DND-41 (cell line): ENCODE results near the gene ATXN7L1.

Experiments used
- ATAC-seq: fragments of 200-7000 bp; cut with Tn5 transposase; 3 replicates; pipeline ENCODE4 v1.9.1; 2021; ENCODE audit warnings: low read depth; ENCODE audit not compliant: insufficient read depth
- DNase-seq: peaks from one replicate; pipeline ENCODE4 v3.0.0-alpha.2; 2020
- H2AFZ ChIP-seq: 2 replicates; pipeline ENCODE4 v1.6.0; 2012; ENCODE audit warnings: low read depth, low read length
- H3K27ac ChIP-seq: 2 replicates; pipeline ENCODE4 v1.5.1; 2012; ENCODE audit warnings: low read length, inconsistent platforms
- H3K27me3 ChIP-seq: fragments of 200-600 bp; sonication (generic); 2 replicates; pipeline ENCODE4 v1.6.0; 2012; ENCODE audit warnings: low read length, mild to moderate bottlenecking, inconsistent platforms; ENCODE audit not compliant: insufficient read depth, poor library complexity
- H3K36me3 ChIP-seq: 2 replicates; pipeline ENCODE4 v1.5.1; 2012; ENCODE audit warnings: low read length, inconsistent platforms; ENCODE audit not compliant: insufficient read depth
- H3K4me1 ChIP-seq: 2 replicates; pipeline ENCODE4 v1.5.1; 2012; ENCODE audit warnings: mild to moderate bottlenecking, low read length; ENCODE audit not compliant: insufficient read depth
- H3K4me2 ChIP-seq: 2 replicates; pipeline ENCODE4 v1.6.0; 2012; ENCODE audit warnings: mild to moderate bottlenecking, moderate library complexity, low read length, inconsistent platforms; ENCODE audit not compliant: insufficient read depth
- H3K4me3 ChIP-seq, 2 experiments: fragments of 200-600 bp in 1 of 2; shearing (Covaris generic) in 1 of 2; 2 replicates each; pipeline ENCODE4 v1.5.1; 2012 to 2016; ENCODE audit warnings: inconsistent platforms in 2 of 2, low read length in 2 of 2, mild to moderate bottlenecking in 2 of 2, low read depth in 1 of 2, moderate library complexity in 1 of 2
- H3K79me2 ChIP-seq: 2 replicates; pipeline ENCODE4 v1.6.0; 2012; ENCODE audit warnings: low read length, inconsistent platforms; ENCODE audit not compliant: insufficient read depth
- H3K9ac ChIP-seq: 2 replicates; pipeline ENCODE4 v1.6.0; 2012; ENCODE audit warnings: low read depth, mild to moderate bottlenecking, inconsistent platforms, low read length, moderate library complexity
- H3K9me3 ChIP-seq: 2 replicates; pipeline ENCODE4 v1.5.1; 2012; ENCODE audit warnings: low read length, moderate library complexity, mild to moderate bottlenecking, inconsistent platforms; ENCODE audit not compliant: insufficient read depth, severe bottlenecking
- H4K20me1 ChIP-seq: 2 replicates; pipeline ENCODE4 v1.6.0; 2012; ENCODE audit warnings: low read length; ENCODE audit not compliant: insufficient read depth
- CTCF ChIP-seq: IDR thresholded peaks from 2 replicates; pipeline ENCODE4 v1.5.1; 2012; ENCODE audit warnings: borderline replicate concordance, low read length, moderate library complexity, mild to moderate bottlenecking; ENCODE audit not compliant: poor library complexity, severe bottlenecking; ENCODE audit errors: extremely low read depth
- EZH2 ChIP-seq: IDR thresholded peaks from 3 replicates; pipeline ENCODE4 v1.6.1; 2012; ENCODE audit warnings: borderline replicate concordance, low read depth, mild to moderate bottlenecking, moderate library complexity, low read length, inconsistent platforms; ENCODE audit not compliant: severe bottlenecking

Gene ATXN7L1

DNA sequence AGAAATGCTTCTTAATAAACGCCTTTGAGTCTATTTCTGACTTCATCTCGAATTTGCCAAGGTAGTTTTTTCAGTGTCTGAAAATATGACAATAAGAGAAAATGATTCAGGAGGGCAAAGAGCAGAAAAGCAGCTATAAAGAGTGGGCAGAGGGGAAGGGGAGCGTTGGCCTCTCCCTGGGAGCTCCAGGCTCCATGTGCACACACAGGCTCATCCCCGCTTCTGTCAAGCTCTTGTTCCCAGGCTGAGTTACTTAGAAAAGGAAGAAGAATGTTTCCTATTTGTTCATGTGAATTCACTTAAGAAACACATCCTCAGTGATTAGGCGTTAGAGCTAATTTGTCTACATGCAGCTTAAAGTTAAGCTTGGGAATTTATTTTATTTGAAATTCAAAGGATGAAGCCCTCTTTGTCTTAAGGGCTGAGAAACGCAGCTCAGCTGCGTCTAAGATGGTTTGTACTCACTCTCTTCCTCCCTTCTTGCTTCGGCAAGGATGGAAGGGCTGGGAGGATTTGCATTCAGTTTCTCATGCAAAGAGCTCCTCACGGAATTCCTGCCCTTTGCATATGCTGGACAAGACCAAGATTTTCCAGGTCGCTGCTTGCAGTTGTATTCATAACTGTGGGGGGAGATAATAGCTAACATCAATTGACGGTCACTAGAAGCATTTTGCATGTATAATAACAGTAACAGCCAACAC, 29.0 kb upstream of the ATXN7L1 start:
- no peaks in the 10 kb centered on the region for H3K4me1 ChIP-seq
- H3K9me3 ChIP-seq, result no peaks in the 10 kb centered on the region
- ATAC-seq (no peak), DNase-seq (no peak)
- H3K9ac ChIP-seq, result no peak overlapping the region
- H3K4me2 ChIP-seq, result no peak overlapping the region
- no peak overlapping the region for H3K4me3 ChIP-seq
- TF ChIP-seq EZH2 (no peak), CTCF (no peak)
- H3K79me2 ChIP-seq, result no peaks in the 10 kb centered on the region
- H3K27ac ChIP-seq, result no peak overlapping the region
- no peaks in the 10 kb centered on the region for H4K20me1 ChIP-seq
- no peaks in the 10 kb centered on the region for H3K36me3 ChIP-seq
- no peak overlapping the region for H2AFZ ChIP-seq
- H3K27me3 ChIP-seq, result peaks cover 14% of the 10 kb centered on the region

DNA sequence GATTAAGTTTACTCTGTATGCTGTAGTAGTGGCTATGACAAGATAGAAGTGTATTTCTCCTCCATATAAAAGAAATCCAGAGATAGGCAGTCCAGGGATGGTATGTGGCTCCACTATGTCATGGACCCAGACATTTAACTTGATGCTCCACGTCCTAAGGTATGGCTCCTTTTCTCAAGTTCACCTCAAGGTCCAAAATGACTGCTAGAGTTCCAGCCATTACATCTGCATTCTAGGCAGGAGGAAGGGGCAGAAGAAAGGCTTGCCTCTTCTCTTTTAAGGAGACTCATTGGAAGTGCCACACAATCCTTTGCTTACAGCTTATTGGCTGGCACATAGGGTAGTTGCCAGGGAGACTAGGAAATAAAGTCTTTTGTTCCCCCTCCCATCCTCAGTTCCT, 27.7 kb upstream of the ATXN7L1 start:
- Histone ChIP-seq H3K27ac (no peak overlapping the region), H3K36me3 (no peaks in the 10 kb centered on the region), H3K4me1 (no peaks in the 10 kb centered on the region), H3K4me2 (no peak overlapping the region), H4K20me1 (no peaks in the 10 kb centered on the region), H3K27me3 (peaks cover 14% of the 10 kb centered on the region), H3K9ac (no peak overlapping the region), H3K4me3 (no peak overlapping the region), H2AFZ (no peak overlapping the region), H3K79me2 (no peaks in the 10 kb centered on the region), H3K9me3 (no peaks in the 10 kb centered on the region)
- DNase-seq, result no peak
- ATAC-seq, result no peak
- TF ChIP-seq CTCF, result no peak
- no peak for TF ChIP-seq EZH2

DNA sequence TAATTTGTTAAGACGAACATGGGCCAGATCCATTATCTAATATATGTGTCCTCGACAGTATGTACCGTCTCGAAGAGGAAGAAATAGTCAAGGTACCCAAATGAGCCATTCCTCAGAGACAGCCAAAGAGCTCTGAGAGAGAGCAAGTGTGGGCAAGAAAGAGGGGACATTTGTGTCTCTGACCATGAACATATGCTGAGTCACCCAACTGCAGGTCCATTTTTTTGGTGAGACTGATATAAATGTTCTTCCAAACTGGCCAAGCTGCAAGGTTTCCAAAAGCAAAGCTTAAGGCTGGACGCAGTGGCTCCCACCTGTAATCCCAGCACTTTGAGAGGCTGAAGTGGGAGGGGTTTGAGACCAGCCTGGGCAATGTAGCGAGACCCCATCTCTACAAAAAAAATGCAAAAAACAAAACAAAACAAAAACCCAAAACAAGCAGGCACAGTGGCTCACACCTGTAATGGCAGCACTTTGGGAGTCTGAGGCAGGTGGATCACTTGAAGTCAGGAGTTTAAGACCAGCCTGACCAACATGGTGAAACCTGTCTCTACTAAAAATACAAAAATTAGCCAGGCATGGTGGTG, 26.0 kb upstream of the ATXN7L1 start:
- Histone ChIP-seq H3K4me2 (no peak overlapping the region), H3K27ac (no peak overlapping the region), H3K9ac (no peak overlapping the region)

More for the DNA sequence above, 26.0 kb upstream of the ATXN7L1 start:
- Histone ChIP-seq H3K27me3 (peaks cover 17% of the 10 kb centered on the region), H3K9me3 (no peaks in the 10 kb centered on the region), H3K4me3 (no peak overlapping the region), H3K36me3 (no peaks in the 10 kb centered on the region), H3K79me2 (no peaks in the 10 kb centered on the region), H4K20me1 (no peaks in the 10 kb centered on the region), H3K4me1 (no peaks in the 10 kb centered on the region), H2AFZ (no peak overlapping the region)
- no peak for ATAC-seq
- no peak for DNase-seq
- TF ChIP-seq EZH2 (no peak), CTCF (no peak)
